Globus pallidus (tissue), 1 donor: ENCODE data around the gene CREBBP.

Experiments used
- DNase-seq: peaks from one replicate; pipeline ENCODE4 v3.0.0-alpha.2; 2015; ENCODE audit warnings: low spot score

CREBBP gene

GRCh38 chr16:3735541-3735940 lies 145.0 kb downstream of the CREBBP start:
- no peak for DNase-seq

GRCh38 chr16:3734758-3735221 lies 145.7 kb downstream of the CREBBP start:
- no peak for DNase-seq

- DNase-seq = no peak
Observed at GRCh38 chr16:3734084-3734757, 146.3 kb downstream of the CREBBP start.

- DNase-seq = no peak
Observed at GRCh38 chr16:3732171-3732570, 148.3 kb downstream of the CREBBP start.

- no peak for DNase-seq
Observed at GRCh38 chr16:3731126-3731935, 149.2 kb downstream of the CREBBP start.

GRCh38 chr16:3730161-3731125 lies 150.1 kb downstream of the CREBBP start:
- no peak for DNase-seq

- no peak for DNase-seq
Observed at GRCh38 chr16:3729161-3730112, 151.1 kb downstream of the CREBBP start.

GRCh38 chr16:3728424-3729160 lies 151.9 kb downstream of the CREBBP start:
- DNase-seq = no peak

- DNase-seq = no peak
Observed at GRCh38 chr16:3727806-3728381, 152.6 kb downstream of the CREBBP start.

- no peak for DNase-seq
Observed at GRCh38 chr16:3726021-3726687, 154.4 kb downstream of the CREBBP start.

- no peak for DNase-seq
Observed at GRCh38 chr16:3725276-3725675, 155.2 kb downstream of the CREBBP start.

- no peak for DNase-seq
Observed at GRCh38 chr16:3722508-3722907, 158.0 kb downstream of the CREBBP start.

- DNase-seq = no peak
Observed at GRCh38 chr16:3720418-3720817, 160.1 kb downstream of the CREBBP start.

- DNase-seq = no peak
Observed at GRCh38 chr16:3718628-3719027, 161.9 kb downstream of the CREBBP start.

GRCh38 chr16:3718019-3718391 lies 162.5 kb downstream of the CREBBP start:
- no peak for DNase-seq

- peak; percentile 83 for DNase-seq
Observed at GRCh38 chr16:3717235-3718018, 163.1 kb downstream of the CREBBP start, which contains the start of gene TRAP1. TSS of gene TRAP1 (minus strand) at chr16:3717524. CDS start at chr16:3717508, 16 bp downstream.

GRCh38 chr16:3716831-3717234 lies 163.7 kb downstream of the CREBBP start:
- DNase-seq = no peak

- no peak for DNase-seq
Observed at GRCh38 chr16:3715430-3715829, 165.1 kb downstream of the CREBBP start.
